Right forelimb (tissue), 1 donor: Measurements from ENCODE around the gene ST6GALNAC3.
A peak's percentile ranks its signal among the peaks of the same experiment; 100 is the strongest.
"Not testable (repeated sequence)": the region's sequence is repeated elsewhere in the genome, so short reads cannot be mapped to it uniquely, and the experiment has no call there.

Experiments used
- DNase-seq: peaks from one replicate; pipeline ENCODE4 v3.0.0-alpha.2; 2018

Gene ST6GALNAC3

DNA sequence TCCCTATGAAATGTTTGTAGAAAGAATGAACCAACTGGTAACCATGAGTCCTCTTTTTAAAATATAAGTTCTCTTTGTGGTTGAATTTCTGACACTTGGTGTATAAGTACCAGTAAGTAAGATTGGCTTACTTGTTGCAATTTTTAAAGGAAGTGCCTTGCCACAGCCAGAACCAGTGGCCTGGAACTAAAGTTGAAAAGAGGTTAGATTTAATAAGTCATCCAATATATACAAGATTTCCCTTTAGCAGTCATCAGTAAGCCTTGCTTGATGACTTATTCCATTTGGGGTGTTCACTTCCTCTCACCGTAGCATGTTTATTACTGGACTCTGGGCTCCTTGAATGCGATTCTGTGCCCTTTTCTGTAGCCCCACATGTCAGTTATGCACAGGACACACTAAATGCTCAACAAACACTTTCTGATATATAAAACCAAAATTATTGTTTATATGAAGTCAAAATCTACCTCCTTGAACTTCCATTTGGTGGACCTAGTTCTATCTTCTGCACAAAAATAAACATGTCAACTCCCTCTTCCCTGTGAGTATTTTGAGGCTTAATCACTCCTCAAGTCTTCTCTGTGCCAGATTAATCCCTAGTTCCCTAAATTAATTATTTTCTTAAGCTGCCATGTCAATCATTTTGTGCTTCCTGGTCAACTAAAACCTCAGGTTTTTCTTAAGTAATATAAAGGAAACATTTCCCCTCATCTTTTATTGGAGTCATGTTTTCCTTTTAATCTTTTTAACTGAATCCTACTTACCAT, 218.1 kb downstream of the ST6GALNAC3 start:
- DNase-seq, result no peak

DNA sequence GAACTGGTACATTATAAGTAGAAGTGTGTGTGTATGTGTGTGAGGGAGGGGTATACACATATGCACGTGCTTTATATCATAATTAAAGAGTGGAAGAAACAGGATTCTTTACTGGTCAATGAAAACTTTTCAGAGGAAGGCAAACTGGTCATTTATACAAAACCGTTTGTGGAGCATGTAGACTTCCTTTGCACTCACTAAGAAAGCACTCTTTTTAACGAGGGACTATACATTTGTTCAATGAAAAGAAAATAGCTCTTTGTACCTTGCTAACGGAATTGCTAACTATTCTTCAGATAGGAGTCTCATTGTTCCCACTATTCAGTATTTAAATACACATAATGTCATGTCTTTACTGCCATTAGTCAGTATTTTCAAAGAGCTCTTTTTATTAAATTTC, 219.3 kb downstream of the ST6GALNAC3 start:
- no peak for DNase-seq

DNA sequence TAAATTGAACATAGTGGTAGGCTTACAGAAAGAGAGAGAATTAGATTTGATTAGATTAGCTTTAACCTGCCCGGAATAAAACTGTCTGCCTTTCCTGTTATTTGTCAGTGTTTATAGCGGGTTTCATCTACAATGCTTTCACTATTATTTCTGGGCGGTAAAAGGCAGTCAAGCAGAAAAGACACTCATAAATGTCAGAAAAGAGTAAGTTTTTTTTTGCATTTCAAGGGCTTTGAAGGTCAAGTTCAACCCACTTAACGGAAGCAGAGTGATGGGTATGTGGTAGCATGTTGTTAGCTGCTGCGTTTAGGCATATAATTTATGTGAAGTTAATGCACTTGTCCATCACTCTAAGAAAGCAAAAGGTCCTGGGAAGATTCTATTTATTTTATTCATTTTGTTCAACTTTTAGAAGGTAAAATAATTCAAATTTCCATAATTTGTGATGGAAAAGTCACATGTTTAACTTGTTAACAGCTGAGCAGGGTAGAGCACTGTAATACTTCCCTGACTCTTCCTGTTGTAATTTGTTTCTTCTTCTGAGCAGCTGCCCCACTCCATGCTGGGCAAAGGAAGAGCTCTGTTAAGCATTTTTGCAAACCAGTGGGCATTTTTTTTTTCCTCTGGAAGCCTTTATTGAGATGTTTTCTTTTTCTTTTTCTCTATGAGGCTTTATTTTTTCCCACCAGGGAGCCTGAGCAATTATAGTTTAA, 220.1 kb downstream of the ST6GALNAC3 start:
- no peak for DNase-seq

DNA sequence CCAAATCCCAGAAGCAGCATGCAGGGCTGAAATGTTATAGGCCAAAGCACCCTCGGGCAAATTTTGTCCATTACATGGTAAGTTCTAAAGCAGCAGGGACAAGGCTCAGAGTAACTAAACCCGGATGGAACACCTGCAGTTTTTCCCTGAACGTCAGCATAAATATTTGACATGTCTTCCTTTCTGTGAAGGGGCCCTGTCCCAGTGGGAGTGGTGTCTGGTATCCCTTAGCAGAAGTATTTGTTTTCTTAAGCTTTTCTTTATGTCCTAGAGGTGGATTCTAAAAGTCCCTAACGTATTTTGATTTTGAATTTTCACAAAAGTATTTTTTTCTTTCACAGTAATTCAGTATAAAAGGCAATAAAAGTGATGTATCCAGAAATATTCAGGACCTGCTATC, 223.9 kb downstream of the ST6GALNAC3 start:
- no peak for DNase-seq

DNA sequence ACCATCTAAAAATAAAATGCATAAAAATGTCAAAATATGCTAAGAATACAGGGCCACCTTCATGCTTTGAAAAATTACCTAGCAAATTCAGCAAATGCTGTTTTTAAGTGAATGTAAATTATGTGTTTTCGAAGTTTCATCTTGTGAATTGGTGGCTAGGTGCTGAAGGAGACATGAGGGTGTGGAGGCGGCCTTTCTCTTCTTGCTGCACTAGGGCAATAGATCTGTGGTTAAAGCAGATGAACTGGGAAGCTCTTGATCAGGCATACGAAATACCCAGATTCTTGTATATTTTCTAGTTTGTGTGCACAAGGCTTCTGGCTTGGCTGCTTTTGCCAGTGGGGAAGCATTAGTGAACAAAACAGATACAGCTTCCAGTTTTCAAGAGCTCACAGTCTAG, 224.5 kb downstream of the ST6GALNAC3 start:
- DNase-seq, result no peak

DNA sequence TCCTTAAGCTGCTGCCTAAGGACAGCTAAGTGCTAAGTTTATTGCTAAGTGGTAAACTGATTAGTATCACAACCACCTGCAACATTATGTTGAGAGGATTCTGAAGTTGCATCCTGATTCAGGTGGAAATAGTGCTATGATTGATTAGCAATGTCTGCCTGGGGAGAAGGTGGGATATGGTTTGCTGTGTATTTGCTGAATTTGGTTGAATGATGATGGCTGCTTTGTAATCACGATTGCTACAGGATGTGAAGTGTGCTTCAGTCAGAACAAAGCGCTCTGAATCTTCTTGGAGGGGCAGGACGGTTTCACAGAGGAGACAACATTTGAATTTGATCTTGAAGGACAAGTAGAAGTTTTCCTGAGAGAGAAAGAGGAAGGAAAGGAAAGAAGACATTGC, 226.0 kb downstream of the ST6GALNAC3 start:
- no peak for DNase-seq

DNA sequence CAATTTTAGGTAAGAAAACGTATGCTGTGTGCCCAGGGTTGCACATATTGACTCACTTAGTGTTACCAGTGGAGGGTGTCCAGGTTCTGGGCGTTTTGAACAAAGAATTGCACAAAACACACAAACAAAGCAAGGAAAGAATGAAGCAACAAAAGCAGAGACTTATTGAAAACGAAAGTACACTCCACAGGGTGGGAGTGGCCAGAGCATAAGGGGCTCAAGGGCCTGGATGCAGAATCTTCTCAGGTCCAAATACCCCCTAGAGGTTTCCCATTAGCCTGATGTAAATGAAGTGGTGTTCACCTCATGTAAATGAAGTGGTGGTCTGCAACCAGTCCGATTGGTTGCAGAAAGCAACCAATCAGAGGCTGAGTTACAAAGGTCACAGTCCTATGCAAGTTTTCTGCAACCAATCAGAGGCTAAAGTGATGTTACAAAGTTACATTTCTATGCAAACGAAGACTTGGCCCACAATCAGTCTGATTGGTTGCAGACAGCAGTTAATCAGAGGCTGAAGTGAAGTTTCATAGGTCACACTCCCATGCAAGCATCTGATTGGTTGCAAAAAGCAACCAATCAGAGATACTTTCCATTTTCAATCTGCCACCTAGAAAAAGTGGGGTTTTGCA, 228.3 kb downstream of the ST6GALNAC3 start:
- DNase-seq, result no peak

DNA sequence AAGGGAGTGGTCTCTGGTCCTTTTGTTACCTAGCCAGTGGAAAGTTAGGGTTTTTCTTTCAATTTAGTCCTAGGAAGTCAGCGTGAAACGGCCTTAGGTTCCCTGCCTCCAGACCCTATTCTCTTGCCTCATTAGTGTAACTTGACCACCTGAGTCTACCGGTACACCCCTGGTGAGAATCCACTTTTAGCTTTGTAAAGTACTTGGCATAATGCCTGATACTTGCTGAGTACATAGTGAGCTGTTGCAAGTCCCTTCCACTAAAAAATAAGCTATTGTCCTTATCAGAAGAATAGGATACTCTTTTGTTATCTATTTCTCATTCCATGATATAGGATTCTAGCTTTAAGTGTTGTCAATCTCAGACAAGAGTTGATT, 228.8 kb downstream of the ST6GALNAC3 start:
- DNase-seq, result no peak

DNA sequence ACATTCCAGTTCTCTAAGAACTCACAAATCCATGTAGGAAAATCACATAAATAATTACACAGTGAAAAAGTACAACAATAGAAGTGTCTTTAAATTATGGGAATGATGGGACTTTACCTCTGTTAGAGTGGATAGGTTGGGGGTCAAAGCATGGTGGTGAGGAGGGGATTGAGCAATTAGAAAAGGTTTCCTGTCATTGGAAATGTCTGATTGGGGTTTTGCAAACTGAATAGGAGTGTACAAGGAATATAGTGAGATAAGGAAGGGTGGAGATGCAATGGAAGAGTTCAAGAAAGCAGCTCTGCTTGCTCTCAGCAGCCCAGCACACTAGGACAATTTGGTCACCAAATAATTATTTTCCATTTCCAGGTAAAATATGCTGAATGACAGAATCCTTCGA, 238.8 kb downstream of the ST6GALNAC3 start:
- DNase-seq, result no peak

DNA sequence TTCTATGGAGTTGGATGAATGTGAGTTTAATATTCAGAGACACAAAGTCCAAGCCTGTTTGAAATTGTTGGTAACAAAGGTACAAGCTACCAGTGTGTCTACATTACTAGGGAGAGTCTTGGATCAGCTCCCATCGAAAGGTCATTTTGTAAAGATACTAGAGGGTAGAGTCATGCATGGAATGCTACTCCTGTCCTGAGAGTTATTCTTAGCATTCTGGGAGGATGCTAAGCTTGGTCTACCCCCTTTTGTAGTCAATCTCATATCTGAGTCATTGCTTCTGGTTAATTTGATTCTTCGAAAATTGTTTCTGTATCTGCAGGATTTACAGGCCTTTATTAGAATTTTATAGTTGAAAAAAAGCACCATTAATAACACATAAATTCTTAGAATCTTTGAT, 240.2 kb downstream of the ST6GALNAC3 start:
- no peak for DNase-seq

DNA sequence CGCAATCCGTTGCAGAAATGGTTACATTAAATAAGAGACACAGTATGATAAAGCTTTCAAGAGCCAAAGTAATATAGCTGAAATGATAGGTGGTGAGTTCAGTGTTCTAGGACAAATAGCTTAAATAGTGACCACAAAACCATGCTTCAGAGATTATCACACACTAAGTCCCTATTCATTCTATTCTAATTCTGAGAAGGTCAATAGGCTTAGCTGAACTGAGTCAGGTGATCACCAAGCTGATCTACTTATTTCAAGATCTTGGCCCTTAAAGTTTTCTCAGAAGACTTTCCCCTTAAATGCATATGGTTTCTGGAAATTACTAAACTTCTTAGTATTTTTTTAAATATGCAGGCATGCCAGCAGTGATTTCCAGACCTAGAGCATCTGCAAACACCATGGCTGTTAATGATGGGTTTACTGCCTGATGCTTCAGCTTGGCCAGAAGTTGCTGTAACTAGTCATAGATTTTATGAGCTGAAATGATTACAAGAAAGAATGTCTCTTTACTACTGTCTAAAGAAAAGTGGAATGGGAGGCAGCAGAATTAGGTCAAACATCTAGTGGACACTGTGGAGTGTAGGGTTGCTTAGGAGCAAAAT, 242.9 kb downstream of the ST6GALNAC3 start:
- no peak for DNase-seq

DNA sequence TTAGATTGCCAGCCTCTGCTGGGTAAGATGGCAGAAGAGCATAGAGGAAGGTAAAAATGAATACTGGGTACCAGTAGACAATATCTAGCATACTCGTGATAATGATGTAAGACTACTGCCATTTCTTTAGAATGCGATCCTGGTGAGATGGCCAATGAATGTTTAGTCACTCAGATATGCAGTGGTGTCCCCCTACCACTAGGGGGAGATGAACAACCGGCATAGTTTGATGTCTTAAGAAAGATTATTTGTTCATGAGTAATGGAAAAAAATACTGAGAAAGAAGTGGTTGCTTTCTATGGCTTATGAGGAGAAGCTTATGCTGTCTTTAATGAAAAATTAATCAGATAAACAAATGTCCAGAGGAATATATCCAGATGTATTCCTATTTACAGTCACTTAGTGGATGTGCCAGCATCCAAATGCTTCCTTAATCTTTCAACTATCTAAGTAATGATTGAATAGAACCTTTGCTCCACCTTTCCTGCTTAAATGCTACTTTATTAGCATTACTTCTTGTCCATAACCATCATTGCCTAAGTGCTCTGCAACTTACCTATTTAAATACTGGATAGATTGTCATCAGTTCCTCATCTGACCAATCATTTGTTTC, 256.6 kb downstream of the ST6GALNAC3 start:
- no peak for DNase-seq

DNA sequence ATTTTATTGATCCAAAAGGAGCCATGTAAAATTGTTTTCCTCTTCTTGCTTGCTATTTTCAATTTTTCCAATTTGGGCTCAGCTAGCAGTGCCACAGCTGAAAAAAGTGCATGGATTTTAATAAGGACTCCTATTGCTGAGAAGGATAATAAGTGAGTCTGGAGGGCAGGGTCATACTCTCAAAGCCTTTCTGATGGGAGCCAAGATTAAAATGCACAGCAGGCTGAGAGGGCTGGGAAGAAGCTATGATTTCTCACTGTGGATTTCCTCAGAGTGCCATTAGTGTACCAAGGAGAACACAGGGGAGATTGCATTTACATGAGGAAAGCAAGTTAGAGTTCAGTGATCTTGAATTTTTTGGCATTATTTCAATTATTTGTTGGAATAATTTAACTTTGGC, 261.3 kb downstream of the ST6GALNAC3 start:
- no peak for DNase-seq

DNA sequence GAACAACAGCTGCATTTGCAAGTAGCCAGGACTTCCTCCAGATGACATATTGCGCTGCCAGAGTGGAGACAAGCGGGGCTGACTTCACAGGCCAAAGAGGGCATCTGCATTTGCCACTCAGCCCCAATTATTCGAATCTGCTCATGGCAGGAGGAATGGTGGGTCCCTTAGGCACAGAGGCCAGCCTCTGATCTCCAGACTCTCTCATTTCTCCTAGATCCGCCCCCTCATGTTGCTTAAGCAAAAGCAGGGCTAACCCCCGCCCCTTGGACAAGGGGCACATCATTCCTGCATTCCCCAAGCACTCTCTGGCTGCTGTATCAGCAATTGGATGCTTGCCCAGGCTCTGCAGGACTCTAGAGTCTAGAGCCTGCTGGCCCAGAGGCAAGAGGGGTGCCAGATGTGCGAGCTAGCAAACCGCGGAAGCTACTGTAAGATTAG, 262.4 kb downstream of the ST6GALNAC3 start:
- peak; percentile 72 for DNase-seq

DNA sequence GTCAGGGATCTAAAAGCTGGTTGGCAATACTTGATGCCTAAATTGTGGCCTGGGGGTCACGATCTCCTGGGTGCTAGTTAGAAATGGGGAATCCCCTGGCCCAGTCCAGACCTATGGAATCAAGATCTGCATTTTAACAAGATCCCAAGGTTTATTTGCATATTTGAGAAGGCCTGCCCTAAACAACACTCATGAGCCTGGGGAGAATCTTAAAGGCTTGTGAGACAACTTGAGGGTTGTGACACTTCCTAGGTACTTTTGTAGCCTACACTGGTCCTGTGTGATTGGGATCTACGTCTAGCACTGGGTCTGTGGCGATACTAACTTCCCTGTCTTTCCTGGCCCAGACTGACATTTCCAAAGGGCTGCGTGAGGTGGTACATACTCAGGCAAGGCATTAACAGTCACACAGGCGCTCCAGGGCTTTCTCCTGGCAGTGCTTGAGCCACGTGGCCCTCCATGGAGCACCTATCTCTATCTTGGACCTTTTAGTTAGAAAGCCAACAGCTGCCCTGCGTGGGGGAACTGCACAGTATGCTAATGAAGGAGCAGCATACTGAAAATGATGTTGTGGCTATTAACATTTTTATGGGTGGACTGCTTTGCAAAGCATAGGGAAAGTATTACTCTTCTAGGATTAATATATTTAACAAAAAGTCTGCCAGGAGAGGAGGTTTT, 263.1 kb downstream of the ST6GALNAC3 start:
- no peak for DNase-seq

DNA sequence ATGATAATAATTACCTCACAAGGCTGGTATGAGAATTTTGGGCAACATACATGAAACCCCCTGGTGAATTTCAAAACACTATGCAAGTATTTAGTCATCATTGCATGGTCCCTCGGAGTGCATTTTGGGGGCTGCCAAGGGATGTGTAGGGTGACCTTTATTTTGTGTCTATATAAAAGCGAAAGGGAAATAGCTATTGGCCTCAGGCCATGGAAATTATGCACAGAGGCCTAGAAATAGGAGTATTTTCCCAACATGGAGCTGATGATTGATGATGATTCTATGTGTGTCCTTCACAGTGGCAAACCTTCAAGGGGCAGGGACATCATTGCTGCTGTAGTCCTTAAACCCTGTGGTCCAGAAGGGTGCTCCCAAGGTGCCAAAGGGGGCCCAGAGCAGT, 265.5 kb downstream of the ST6GALNAC3 start:
- no peak for DNase-seq

DNA sequence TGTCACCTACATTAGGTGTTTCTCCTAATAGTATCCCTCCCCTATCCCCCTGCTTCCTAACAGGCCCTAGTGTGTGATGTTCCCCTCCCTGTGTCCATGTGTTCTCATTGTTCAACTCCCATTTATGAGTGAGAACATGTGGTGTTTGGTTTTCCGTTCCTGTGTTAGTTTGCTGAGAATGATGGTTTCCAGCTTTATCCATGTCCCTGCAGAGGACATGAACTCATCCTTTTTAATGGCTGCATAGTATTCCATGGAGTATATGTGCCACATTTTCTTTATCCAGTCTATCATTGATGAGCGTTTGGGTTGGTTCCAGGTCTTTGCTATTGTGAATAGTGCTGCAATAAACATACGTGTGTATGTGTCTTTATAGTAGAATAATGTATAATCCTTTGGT, 267.3 kb downstream of the ST6GALNAC3 start:
- DNase-seq, result not testable (repeated sequence)

DNA sequence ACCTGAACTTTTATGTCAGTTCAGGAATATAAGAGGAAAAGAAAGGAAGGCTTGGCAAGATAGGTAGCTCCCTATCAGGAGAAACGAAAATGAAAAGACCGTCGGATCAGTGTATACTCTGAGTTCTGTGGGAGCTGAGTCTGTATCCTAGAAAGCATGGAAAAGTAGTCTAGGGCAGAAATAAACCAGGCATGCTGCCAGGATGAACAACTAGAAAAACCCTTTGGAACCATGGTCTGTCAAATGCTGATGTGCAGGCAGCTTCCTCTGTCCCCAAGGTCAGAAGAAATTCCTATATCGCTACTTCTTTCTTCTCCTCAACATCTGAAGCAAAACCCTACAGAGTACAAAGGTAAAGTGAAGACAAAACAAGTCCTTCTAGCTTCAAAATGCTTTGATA, 268.8 kb downstream of the ST6GALNAC3 start:
- no peak for DNase-seq

DNA sequence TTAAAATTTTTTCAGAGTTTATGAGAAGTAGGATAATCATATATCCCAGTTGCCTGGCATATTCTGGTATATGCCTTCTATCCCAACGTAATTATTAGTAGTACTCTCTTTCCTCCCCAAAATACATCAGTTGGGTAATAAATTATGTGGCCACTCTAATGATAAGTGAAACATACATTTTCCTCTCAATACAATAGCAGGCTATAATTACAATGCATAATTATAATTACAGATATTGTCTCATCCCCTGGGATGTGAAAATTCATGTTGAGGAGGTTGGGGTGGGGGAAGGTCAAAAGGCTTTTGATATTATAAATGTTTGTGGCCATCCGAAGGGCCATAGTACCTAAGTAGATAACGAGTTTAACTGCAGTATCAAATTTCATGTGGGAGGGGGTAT, 277.1 kb downstream of the ST6GALNAC3 start:
- no peak for DNase-seq

DNA sequence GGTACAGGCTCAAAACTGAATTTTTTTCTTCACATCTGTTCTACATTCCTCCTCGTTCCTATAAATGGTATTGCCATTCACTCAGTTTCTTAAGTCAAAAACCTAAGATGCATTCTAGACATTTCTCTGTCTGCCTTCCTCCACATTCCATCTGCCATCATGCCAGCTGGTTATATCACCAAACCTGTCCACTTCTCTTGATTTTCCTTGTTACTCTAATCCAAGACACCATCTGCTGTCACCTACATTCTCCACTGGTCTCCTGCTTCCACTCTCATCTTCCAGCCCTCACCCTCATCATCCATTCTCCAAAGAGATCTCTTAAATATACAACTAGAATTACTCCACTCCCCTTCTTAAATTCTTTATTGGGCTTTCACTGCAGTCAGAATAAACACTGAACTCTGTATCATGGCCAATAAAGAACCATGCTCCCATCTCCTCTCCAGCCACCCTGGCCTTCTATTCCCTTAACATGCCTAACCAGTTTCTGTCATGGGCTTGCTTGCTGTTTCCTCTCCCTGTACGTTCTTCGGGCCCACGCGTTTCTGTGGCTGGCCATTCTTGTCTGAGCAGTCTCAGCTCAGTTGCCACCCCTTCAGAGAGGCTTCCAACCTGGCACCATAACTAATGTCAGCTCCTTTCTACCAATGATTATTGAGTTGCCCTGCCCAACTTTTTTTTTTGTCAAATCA, 278.3 kb downstream of the ST6GALNAC3 start:
- DNase-seq, result no peak

DNA sequence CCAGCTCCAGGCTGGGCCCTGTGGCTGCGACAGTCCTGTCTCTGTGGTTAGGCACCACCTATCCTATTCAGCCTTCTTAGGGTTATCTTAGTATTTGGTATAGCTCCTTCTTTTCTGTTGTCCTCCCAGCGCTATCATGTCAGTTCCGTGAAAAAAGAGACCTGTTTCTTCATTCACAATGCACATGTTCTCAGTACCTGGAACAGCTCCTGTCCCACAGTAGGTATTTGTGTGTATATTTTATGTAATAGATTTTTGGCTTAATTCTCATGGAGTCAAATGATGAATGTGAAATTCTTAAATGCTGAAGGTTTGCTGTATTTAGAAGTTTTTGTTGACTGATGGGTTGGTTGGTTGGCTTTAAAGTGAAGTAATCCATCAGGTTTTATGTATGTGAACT, 279.7 kb downstream of the ST6GALNAC3 start:
- no peak for DNase-seq

DNA sequence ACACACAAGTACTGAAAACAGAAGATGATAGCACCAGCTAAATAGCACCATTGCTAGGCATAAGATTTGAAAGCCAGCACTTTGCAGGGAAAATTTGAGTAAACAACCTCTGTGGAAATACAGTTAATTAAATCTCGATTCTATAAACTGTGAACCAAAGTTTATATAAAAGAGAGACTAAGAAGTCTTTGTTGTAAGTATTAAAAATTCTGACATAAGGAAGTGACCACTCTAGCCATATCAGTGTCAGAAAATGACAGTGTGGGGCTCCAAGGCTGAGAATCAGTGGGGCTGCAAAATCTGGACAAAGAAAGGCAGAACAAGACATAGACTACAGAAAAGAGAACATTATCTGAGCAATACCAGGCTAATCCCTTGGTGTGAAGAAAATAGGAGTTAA, 292.2 kb downstream of the ST6GALNAC3 start:
- no peak for DNase-seq
